Prostate gland (tissue), 2 donors: ENCODE measurements around the gene ADCY6.
"Not testable (repeated sequence)": the region's sequence is repeated elsewhere in the genome, so short reads cannot be mapped to it uniquely, and the experiment has no call there.

Experiments
- CTCF ChIP-seq, 4 experiments: fragments of 200-600 bp in 2 of 4; fragments of 450-650 bp in 2 of 4; sonication (generic) in 2 of 4; IDR thresholded peaks; 1 replicate in 3 of 4; 2 replicates in 1 of 4; pipeline ENCODE4 v1.5.1; 2016 to 2019; ENCODE audit warnings: antibody characterized with exemption in 4 of 4, mild to moderate bottlenecking in 2 of 4, moderate library complexity in 2 of 4
- POLR2AphosphoS5 ChIP-seq: sonication (generic); formaldehyde crosslinking; IDR thresholded peaks from one replicate; pipeline ENCODE4 v1.6.1; 2017; ENCODE audit warnings: antibody characterized with exemption

- TF ChIP-seq CTCF (IDR thresholded peaks at IDR 0.05); POLR2AphosphoS5: not testable (repeated sequence)
Measured at GRCh38 chr12:48720737-48721136, 68.2 kb downstream of the ADCY6 start.
